IMR-90 (cell line): ENCODE data around the gene TARBP2.

Experiments
- BHLHE40 ChIP-seq: fragments of 150-350 bp; IDR thresholded peaks from 2 replicates; pipeline ENCODE4 v1.6.1; 2016; ENCODE audit warnings: mild to moderate bottlenecking, low read depth, low read length
- CEBPB ChIP-seq: IDR thresholded peaks from 2 replicates; pipeline ENCODE4 v1.6.1; 2012; ENCODE audit warnings: low read depth, low read length, improper control_type of control experiment
- CHD1 ChIP-seq: IDR thresholded peaks from 2 replicates; pipeline ENCODE4 v1.6.1; 2012; ENCODE audit warnings: low read depth, low read length, improper control_type of control experiment
- ELK1 ChIP-seq: fragments of 150-350 bp; IDR thresholded peaks from 2 replicates; pipeline ENCODE4 v1.6.1; 2016; ENCODE audit warnings: low read depth, mild to moderate bottlenecking, low read length, moderate library complexity, borderline replicate concordance
- FOS ChIP-seq: fragments of 150-350 bp; IDR thresholded peaks from 2 replicates; pipeline ENCODE4 v1.6.1; 2016; ENCODE audit warnings: low read depth, low read length
- MAZ ChIP-seq: IDR thresholded peaks from 2 replicates; pipeline ENCODE4 v1.6.1; 2012; ENCODE audit warnings: low read depth, mild to moderate bottlenecking, low read length, improper control_type of control experiment, moderate library complexity, borderline replicate concordance
- MXI1 ChIP-seq: IDR thresholded peaks from 2 replicates; pipeline ENCODE4 v1.6.1; 2012; ENCODE audit warnings: low read depth, mild to moderate bottlenecking, low read length, moderate library complexity, borderline replicate concordance
- POLR2A ChIP-seq: IDR thresholded peaks from 2 replicates; pipeline ENCODE4 v1.6.1; 2012; ENCODE audit warnings: mild to moderate bottlenecking, low read depth, low read length
- RAD21 ChIP-seq: IDR thresholded peaks from 2 replicates; pipeline ENCODE4 v1.6.1; 2012; ENCODE audit warnings: low read length, improper control_type of control experiment
- RCOR1 ChIP-seq: IDR thresholded peaks from 2 replicates; pipeline ENCODE4 v1.6.1; 2012; ENCODE audit warnings: mild to moderate bottlenecking, low read length, improper control_type of control experiment; ENCODE audit not compliant: insufficient replicate concordance
- RFX5 ChIP-seq: IDR thresholded peaks from 2 replicates; pipeline ENCODE4 v1.8.0; 2012; ENCODE audit warnings: low read depth, mild to moderate bottlenecking, low read length, moderate library complexity
- TF ChIP-seq, protein P1 (sequence below): conservative IDR thresholded peaks from 2 replicates; pipeline ENCODE4 v1.5.1; 2012; ENCODE audit warnings: mild to moderate bottlenecking, low read depth, low read length, improper control_type of control experiment

- TF ChIP-seq, protein P1, sequence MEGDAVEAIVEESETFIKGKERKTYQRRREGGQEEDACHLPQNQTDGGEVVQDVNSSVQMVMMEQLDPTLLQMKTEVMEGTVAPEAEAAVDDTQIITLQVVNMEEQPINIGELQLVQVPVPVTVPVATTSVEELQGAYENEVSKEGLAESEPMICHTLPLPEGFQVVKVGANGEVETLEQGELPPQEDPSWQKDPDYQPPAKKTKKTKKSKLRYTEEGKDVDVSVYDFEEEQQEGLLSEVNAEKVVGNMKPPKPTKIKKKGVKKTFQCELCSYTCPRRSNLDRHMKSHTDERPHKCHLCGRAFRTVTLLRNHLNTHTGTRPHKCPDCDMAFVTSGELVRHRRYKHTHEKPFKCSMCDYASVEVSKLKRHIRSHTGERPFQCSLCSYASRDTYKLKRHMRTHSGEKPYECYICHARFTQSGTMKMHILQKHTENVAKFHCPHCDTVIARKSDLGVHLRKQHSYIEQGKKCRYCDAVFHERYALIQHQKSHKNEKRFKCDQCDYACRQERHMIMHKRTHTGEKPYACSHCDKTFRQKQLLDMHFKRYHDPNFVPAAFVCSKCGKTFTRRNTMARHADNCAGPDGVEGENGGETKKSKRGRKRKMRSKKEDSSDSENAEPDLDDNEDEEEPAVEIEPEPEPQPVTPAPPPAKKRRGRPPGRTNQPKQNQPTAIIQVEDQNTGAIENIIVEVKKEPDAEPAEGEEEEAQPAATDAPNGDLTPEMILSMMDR: no peak
- no peak for TF ChIP-seq ELK1
- no peak for TF ChIP-seq RFX5
- no peak for TF ChIP-seq POLR2A
- TF ChIP-seq RAD21: no peak
- TF ChIP-seq BHLHE40: no peak
- TF ChIP-seq MXI1: no peak
- TF ChIP-seq FOS: no peak
- TF ChIP-seq CEBPB: no peak
- no peak for TF ChIP-seq MAZ
- TF ChIP-seq RCOR1: no peak
- no peak for TF ChIP-seq CHD1
Measured at GRCh38 chr12:53486736-53487487, 14.2 kb upstream of the TARBP2 start.
